Measurements from ENCODE around the gene VWA8.

VWA8 gene

GRCh38 chr13:41802684-41803444 lies 158.0 kb downstream of the VWA8 start:
- Histone ChIP-seq H3K4me3 (ENCODE audit: low read depth, low read length) (no peak overlapping the region), H3K27me3 (no peaks in the 10 kb centered on the region), H3K36me3 (peaks cover 12% of the 10 kb centered on the region), H3K4me1 (no peaks in the 10 kb centered on the region), H3K9me3 (no peaks in the 10 kb centered on the region)
- TF ChIP-seq, protein P1, sequence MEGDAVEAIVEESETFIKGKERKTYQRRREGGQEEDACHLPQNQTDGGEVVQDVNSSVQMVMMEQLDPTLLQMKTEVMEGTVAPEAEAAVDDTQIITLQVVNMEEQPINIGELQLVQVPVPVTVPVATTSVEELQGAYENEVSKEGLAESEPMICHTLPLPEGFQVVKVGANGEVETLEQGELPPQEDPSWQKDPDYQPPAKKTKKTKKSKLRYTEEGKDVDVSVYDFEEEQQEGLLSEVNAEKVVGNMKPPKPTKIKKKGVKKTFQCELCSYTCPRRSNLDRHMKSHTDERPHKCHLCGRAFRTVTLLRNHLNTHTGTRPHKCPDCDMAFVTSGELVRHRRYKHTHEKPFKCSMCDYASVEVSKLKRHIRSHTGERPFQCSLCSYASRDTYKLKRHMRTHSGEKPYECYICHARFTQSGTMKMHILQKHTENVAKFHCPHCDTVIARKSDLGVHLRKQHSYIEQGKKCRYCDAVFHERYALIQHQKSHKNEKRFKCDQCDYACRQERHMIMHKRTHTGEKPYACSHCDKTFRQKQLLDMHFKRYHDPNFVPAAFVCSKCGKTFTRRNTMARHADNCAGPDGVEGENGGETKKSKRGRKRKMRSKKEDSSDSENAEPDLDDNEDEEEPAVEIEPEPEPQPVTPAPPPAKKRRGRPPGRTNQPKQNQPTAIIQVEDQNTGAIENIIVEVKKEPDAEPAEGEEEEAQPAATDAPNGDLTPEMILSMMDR (IDR thresholded peaks at IDR 0.05; ENCODE audit: low read depth, low read length) = no peak
- DNase-seq = no peak

- Histone ChIP-seq H3K4me1 (no peaks in the 10 kb centered on the region), H3K9me3 (no peaks in the 10 kb centered on the region), H3K27me3 (no peaks in the 10 kb centered on the region), H3K4me3 (ENCODE audit: low read depth, low read length) (no peak overlapping the region), H3K36me3 (peaks cover 12% of the 10 kb centered on the region)
- TF ChIP-seq, protein P1 (IDR thresholded peaks at IDR 0.05; ENCODE audit: low read depth, low read length) = no peak
- DNase-seq = no peak
These were observed 158.7 kb downstream of the VWA8 start for GRCh38 chr13:41802043-41802683.

DNA sequence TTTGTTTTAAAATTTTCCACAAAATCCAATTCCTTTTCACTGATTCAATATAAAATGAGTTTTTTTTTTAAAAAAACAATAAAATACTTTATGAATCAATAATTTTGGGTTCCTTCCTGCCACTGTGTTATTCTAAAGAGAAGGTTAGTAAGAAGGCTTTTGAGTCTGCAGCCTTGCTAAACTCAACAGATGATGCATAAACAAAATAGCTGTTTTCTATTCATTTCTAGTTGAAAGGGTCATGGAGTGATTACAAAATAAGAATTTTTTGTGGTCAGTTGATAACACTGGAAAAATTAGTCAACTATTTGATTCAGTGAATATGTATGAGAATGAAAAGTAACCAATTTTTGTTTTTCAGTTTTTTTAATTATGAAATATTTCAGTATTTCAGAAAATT lies 169.9 kb downstream of the VWA8 start:
- no peak for DNase-seq
- Histone ChIP-seq H3K4me1 (no peaks in the 10 kb centered on the region), H3K36me3 (no peaks in the 10 kb centered on the region), H3K9me3 (no peaks in the 10 kb centered on the region), H3K27me3 (no peaks in the 10 kb centered on the region), H3K4me3 (ENCODE audit: low read depth, low read length) (no peak overlapping the region)
- TF ChIP-seq, protein P1 (IDR thresholded peaks at IDR 0.05; ENCODE audit: low read depth, low read length) = no peak

DNA sequence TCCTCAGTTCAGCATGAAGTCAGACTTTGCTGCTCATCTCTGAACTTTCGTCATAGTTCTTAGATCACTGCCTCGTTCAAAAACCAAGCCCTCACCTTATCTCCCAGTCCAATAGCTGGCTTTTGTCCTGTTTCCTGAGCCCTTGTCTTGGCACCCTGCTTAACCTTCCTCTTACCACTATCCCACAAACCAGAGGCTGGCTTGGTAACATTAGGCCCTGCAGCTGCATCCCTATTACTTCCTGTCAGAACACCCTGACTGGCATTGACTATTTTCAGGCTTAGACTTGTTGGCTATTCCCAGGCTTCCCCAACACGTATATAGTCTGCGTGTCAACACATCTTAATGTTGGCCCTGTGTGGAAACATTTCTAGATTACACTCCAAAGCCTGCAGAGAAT lies 172.4 kb downstream of the VWA8 start:
- Histone ChIP-seq H3K4me3 (ENCODE audit: low read depth, low read length) (no peak overlapping the region), H3K36me3 (no peaks in the 10 kb centered on the region), H3K4me1 (no peaks in the 10 kb centered on the region), H3K9me3 (no peaks in the 10 kb centered on the region), H3K27me3 (no peaks in the 10 kb centered on the region)
- TF ChIP-seq, protein P1 (IDR thresholded peaks at IDR 0.05; ENCODE audit: low read depth, low read length) = no peak
- no peak for DNase-seq

DNA sequence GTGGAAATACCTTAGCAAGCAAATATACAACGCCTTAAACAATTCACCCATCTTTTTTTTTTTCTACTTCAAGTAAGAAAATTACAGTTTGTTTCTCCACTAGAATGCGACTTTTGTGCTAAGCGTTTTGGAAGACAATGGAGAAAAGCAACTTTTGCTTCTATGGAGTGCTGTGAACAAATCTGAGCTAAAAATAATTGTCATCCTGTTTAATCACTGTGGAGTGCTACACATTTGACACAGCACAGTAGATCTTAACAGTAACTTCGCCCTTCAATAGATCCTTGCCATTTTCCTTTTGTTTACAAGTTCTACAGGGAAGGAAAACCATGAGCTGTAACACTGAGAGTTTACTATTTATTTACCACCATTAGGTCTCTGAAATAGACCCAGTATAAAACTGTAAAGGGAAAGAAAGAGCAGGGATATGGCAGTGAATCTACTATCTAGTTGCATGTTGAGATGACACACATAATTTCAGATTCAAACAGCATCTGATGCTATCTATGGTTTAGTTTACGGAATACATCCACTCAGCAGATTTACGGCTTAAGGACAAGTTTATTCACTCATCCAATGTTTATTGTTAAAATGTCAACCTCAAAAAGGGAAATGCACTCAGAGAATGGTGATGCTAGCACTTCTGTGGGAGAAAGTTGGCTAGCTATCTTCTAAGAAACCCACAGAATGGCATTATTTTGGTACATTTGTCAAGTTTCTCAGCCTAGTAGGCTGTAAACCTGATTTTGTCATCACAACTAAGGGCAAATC lies 175.3 kb downstream of the VWA8 start:
- H3K27me3 ChIP-seq = no peaks in the 10 kb centered on the region
- DNase-seq = no peak
- no peaks in the 10 kb centered on the region for H3K9me3 ChIP-seq
- TF ChIP-seq, protein P1 (IDR thresholded peaks at IDR 0.05; ENCODE audit: low read depth, low read length) = no peak
- H3K4me1 ChIP-seq = no peaks in the 10 kb centered on the region
- H3K36me3 ChIP-seq = no peaks in the 10 kb centered on the region
- no peak overlapping the region for H3K4me3 ChIP-seq (ENCODE audit: low read depth, low read length)
